ENCODE results near the gene AHCYL1. TPM values are rescaled to one million over a fixed set of nuclear protein-coding genes. Genes with fewer than 3 reads are reported as not detected.

AHCYL1 gene
- total and polyA plus RNA-seq, 2 experiments from 2014 or later = 47.6 to 72.6 TPM

DNA sequence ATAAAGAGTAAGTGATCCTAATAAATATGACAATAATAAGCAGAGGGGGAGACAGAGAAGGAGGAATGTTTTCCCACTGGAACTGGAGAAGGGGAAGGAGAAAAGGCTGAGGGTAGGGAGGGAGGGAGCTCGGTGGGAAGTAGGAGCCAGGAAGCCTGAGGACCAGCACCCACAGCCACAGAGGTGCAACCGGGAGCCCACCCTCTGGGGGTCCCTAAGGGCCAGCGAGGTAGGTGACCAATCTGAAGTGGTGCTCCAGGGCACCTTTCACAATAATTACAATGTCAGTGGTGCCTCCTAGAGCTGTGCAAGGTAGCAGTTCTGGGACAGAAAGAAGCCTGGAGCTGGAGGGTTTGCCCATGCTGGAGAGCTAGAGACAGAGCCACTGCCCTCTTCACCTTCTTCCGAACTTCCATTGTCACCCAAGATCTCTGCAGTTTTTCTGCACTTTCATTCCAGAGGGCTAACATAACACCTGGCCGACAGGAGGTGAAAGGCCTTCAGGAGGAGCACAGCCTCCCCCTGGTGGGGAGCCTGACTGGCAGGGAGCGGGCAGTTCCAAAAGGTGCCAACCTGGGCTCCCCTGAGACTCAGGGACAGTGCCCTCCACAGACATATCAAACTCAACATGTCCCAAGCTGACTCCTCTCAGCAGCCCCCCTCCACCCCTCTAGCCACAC lies 4.1 kb upstream of the AHCYL1 start:
- Histone ChIP-seq H3F3A (ENCODE audit: insufficient read depth) (peaks cover 24% of the 10 kb centered on the region), H3K9me3 (ENCODE audit: low read depth) (no peaks in the 10 kb centered on the region), H2AFZ (no peak overlapping the region), H3K27me3 (replicated peaks; ENCODE audit: insufficient read depth) (no peaks in the 10 kb centered on the region), H3K9ac (peak overlapping the region; percentile 27; the same call in 1 of the 2 replicates), H3K4me2 (ENCODE audit: unreplicated experiment) (peak overlapping the region; percentile 17), H3K4me3 (no peak overlapping the region), H3K27ac (peak overlapping the region; percentile 65), H3K79me2 (ENCODE audit: insufficient read depth) (peaks cover 6% of the 10 kb centered on the region), H3K36me3 (ENCODE audit: low read depth) (no peaks in the 10 kb centered on the region), H4K20me1 (ENCODE audit: insufficient read depth) (no peaks in the 10 kb centered on the region), H3K9me2 (ENCODE audit: insufficient read depth) (no peaks in the 10 kb centered on the region), H3K4me1 (ENCODE audit: insufficient read depth) (peaks cover 57% of the 10 kb centered on the region)
- no peak for TF ChIP-seq EZH2 (IDR thresholded peaks at IDR 0.05; ENCODE audit: insufficient read depth, poor library complexity, severe bottlenecking)
- DNase-seq = no peak
- 63 to 64% methylated on average over 5 to 6 of the region's 6 CpGs for WGBS, 2 experiments (ENCODE audit: low coverage in 1 of 2, low lambda C conversion rate in 2 of 2, missing lambda C conversion rate in 2 of 2)
- in situ Hi-C loops (cut with MboI) = loop anchor here (10.0 kb wide), 2 partner anchors 336 to 436 kb away; partner anchors contain the start of gene GNAI3

DNA sequence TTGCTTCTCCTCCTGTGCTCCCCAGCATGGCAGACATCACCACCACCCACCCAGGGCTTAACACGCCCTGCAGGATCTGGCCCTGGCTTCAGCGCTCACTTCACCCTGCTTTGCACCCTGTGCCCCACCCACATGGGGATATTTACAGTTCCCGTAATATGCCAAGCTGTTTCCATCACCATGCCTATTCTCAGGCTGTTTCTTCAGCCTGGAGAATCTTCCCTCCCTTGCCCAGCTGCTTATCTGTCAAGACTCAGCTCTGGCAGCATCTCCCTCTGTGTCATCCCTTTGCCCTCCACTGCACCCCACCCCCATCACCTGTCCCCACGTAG lies 3.6 kb upstream of the AHCYL1 start:
- DNase-seq = no peak
- H3K4me1 ChIP-seq (ENCODE audit: insufficient read depth) = peaks cover 53% of the 10 kb centered on the region
- H3K9me2 ChIP-seq (ENCODE audit: insufficient read depth) = no peaks in the 10 kb centered on the region
- H3K27ac ChIP-seq = no peak overlapping the region
- H3K9me3 ChIP-seq (ENCODE audit: low read depth) = no peaks in the 10 kb centered on the region
- 77 to 79% methylated on average over 4 of the region's 4 CpGs for WGBS, 2 experiments (ENCODE audit: low coverage in 1 of 2, low lambda C conversion rate in 2 of 2, missing lambda C conversion rate in 2 of 2)
- TF ChIP-seq EZH2phosphoT487 (IDR thresholded peaks at IDR 0.05; ENCODE audit: insufficient read depth, low read depth) (no peak), EZH2 (IDR thresholded peaks at IDR 0.05; ENCODE audit: insufficient read depth, poor library complexity, severe bottlenecking) (no peak)
- no peaks in the 10 kb centered on the region for H3K36me3 ChIP-seq (ENCODE audit: low read depth)
- no peak overlapping the region for H3K4me2 ChIP-seq (ENCODE audit: unreplicated experiment)
- H3K79me2 ChIP-seq (ENCODE audit: insufficient read depth) = peaks cover 11% of the 10 kb centered on the region
- no peak overlapping the region for H2AFZ ChIP-seq
- H3K9ac ChIP-seq = no peak overlapping the region
- H3F3A ChIP-seq (ENCODE audit: insufficient read depth) = peaks cover 24% of the 10 kb centered on the region
- H4K20me1 ChIP-seq (ENCODE audit: insufficient read depth) = no peaks in the 10 kb centered on the region
- no peak overlapping the region for H3K4me3 ChIP-seq
- no peaks in the 10 kb centered on the region for H3K27me3 ChIP-seq (replicated peaks; ENCODE audit: insufficient read depth)
- in situ Hi-C loops (cut with MboI) = loop anchor here (10.0 kb wide), 2 partner anchors 336 to 436 kb away; partner anchors contain the start of gene GNAI3

DNA sequence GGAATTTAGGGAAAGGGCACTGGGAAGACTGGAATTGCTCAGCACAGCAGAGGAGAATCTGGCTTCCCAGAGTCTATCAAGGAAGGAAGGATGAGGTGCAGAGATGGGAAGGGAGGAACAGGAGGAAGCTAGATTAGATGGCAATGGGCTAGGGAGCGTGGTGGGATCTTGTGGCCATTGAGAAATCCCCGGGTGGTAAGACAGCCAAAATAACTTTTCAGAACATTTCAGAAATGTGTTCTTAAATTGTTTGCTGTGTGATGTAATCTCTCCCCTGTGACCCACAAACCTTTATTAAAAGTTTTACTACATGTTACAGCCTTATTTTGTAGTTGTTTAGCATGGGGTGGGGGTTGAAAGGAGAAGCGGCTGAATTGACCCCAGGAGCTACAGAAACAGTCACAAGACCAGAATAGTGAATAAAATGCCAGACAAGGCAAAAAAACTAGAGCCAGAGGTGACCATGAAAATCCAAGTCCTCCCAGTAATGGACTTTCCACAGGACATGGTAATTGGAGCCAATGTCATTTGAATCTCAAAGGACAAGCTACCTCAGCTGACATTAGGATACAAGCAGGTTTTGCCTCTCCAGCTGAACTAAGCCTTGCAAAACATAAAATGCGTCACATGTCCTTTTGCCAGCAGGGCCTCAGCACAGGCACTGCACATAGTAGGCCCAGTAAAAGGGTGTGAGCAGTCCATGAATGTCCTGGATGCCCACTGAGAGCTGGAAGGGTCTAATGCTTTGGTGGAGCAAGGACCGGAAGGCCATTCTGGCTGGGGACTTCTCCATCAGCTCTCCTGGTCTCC lies 980 bp upstream of the AHCYL1 start:
- H2AFZ ChIP-seq = peak overlapping the region; percentile 69
- TF ChIP-seq EZH2phosphoT487 (IDR thresholded peaks at IDR 0.05; ENCODE audit: insufficient read depth, low read depth) = no peak
- no peak for TF ChIP-seq EZH2 (IDR thresholded peaks at IDR 0.05; ENCODE audit: insufficient read depth, poor library complexity, severe bottlenecking)
- H3K4me2 ChIP-seq (ENCODE audit: unreplicated experiment) = peak overlapping the region; percentile 51
- H3K4me3 ChIP-seq = no peak overlapping the region; the same call in 1 of the 2 replicates
- H3K4me1 ChIP-seq (ENCODE audit: insufficient read depth) = peaks cover 54% of the 10 kb centered on the region
- in situ Hi-C loops (cut with MboI) = loop anchor here (10.0 kb wide), 2 partner anchors 339 to 439 kb away; partner anchors contain the start of gene GNAI3
- H3K36me3 ChIP-seq (ENCODE audit: low read depth) = no peaks in the 10 kb centered on the region
- 35 to 36% methylated on average over 5 of the region's 5 CpGs for WGBS, 2 experiments (ENCODE audit: low coverage in 1 of 2, low lambda C conversion rate in 2 of 2, missing lambda C conversion rate in 2 of 2)
- peaks cover 9% of the 10 kb centered on the region; the same call in 1 of the 2 replicates for H4K20me1 ChIP-seq (ENCODE audit: insufficient read depth)
- H3K27ac ChIP-seq = peak overlapping the region; percentile 97
- DNase-seq = no peak
- peak overlapping the region; percentile 100; the same call in 1 of the 2 replicates for H3K9ac ChIP-seq
- no peaks in the 10 kb centered on the region for H3K9me3 ChIP-seq (ENCODE audit: low read depth)
- H3K9me2 ChIP-seq (ENCODE audit: insufficient read depth) = no peaks in the 10 kb centered on the region
- H3F3A ChIP-seq (ENCODE audit: insufficient read depth) = peaks cover 15% of the 10 kb centered on the region
- no peaks in the 10 kb centered on the region for H3K27me3 ChIP-seq (replicated peaks; ENCODE audit: insufficient read depth)
- H3K79me2 ChIP-seq (ENCODE audit: insufficient read depth) = peaks cover 37% of the 10 kb centered on the region

DNA sequence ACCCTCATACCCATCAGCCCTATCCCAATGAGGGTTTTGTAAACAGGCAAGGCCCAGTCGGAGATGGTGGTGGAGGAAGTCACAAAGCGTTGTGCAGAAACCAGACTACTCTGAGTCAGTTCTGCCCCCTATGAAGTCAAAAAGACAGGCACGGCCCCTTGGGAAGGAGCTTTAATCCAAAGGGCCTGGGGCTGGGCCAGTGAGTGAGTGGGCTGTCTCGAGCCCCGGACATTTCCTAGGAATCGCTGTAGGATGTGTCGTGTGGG lies 442 bp upstream of the AHCYL1 start:
- Histone ChIP-seq H3K9me2 (ENCODE audit: insufficient read depth) (no peaks in the 10 kb centered on the region), H4K20me1 (ENCODE audit: insufficient read depth) (peaks cover 9% of the 10 kb centered on the region; the same call in 1 of the 2 replicates), H3K27me3 (replicated peaks; ENCODE audit: insufficient read depth) (no peaks in the 10 kb centered on the region), H3K9me3 (ENCODE audit: low read depth) (no peaks in the 10 kb centered on the region), H3K4me3 (peak overlapping the region; percentile 99), H3K4me1 (ENCODE audit: insufficient read depth) (peaks cover 49% of the 10 kb centered on the region), H3K36me3 (ENCODE audit: low read depth) (no peaks in the 10 kb centered on the region), H2AFZ (peak overlapping the region; percentile 69), H3K79me2 (ENCODE audit: insufficient read depth) (peaks cover 42% of the 10 kb centered on the region), H3F3A (ENCODE audit: insufficient read depth) (peaks cover 10% of the 10 kb centered on the region), H3K9ac (peak overlapping the region; percentile 100; the same call in 1 of the 2 replicates), H3K27ac (peak overlapping the region; percentile 97), H3K4me2 (ENCODE audit: unreplicated experiment) (peak overlapping the region; percentile 51)
- WGBS, 2 experiments (ENCODE audit: low coverage in 1 of 2, low lambda C conversion rate in 2 of 2, missing lambda C conversion rate in 2 of 2) = 1 to 2% methylated on average over 7 of the region's 7 CpGs
- peak; percentile 71 for DNase-seq
- TF ChIP-seq EZH2phosphoT487 (IDR thresholded peaks at IDR 0.05; ENCODE audit: insufficient read depth, low read depth) (no peak), EZH2 (IDR thresholded peaks at IDR 0.05; ENCODE audit: insufficient read depth, poor library complexity, severe bottlenecking) (no peak)
- in situ Hi-C loops (cut with MboI) = loop anchor here (10.0 kb wide), 2 partner anchors 339 to 439 kb away; partner anchors contain the start of gene GNAI3
